Renal cortex interstitium (tissue), 11 donors: ENCODE data around the gene RCOR1. TPM values are rescaled to one million over a fixed set of nuclear protein-coding genes. Genes with fewer than 3 reads are reported as not detected.

ENCODE experiments used
- DNase-seq, 11 donors: peaks; one replicate each; pipeline ENCODE4 v3.0.0-alpha.2; 2013; ENCODE audit warnings: low read depth in 9 of 11, low spot score in 4 of 11; ENCODE audit errors: extremely low read depth in 1 of 11
- polyA plus RNA-seq, 3 donors: library from polyadenylated mRNA; unstranded; fragments of 120-200 nt; gene quantifications; one replicate each; pipeline ENCODE4 v1.2.1, GENCODE V29; 2013; ENCODE audit not compliant: insufficient read length in 3 of 3

The RCOR1 gene
- polyA plus RNA-seq, 3 donors: 35.8 to 43.1 (median 38.0) TPM

- no peak for DNase-seq
Observed at GRCh38 chr14:102775855-102776760, 183.7 kb downstream of the RCOR1 start.

- DNase-seq: peak in 4 of 11 donors; percentile 41 to 55 (median 48)
Observed at GRCh38 chr14:102776761-102777710, 184.6 kb downstream of the RCOR1 start, which contains the start of gene TRAF3. Gene TRAF3 (plus strand): TSS chr14:102777449. CDS start chr14:102870202, 92,753 bp downstream.

- no peak for DNase-seq
Observed at GRCh38 chr14:102777711-102778337, 185.4 kb downstream of the RCOR1 start.

- DNase-seq: no peak
Observed at GRCh38 chr14:102778338-102779083, 186.1 kb downstream of the RCOR1 start.

GRCh38 chr14:102779084-102779462 is 186.6 kb downstream of the RCOR1 start:
- no peak for DNase-seq

GRCh38 chr14:102779574-102780315 is 187.3 kb downstream of the RCOR1 start:
- no peak for DNase-seq

Other genes starting within 250 kb of the RCOR1 start
- 10 to 100 TPM; 31.6 to 41.9 (median 35.6) TPM for gene CINP, start 229.8 kb upstream of the RCOR1 start, polyA plus RNA-seq
- 10 to 100 TPM; 14.7 to 19.6 (median 16.8) TPM for gene TECPR2, start 229.7 kb upstream of the RCOR1 start, polyA plus RNA-seq
- gene ANKRD9, start 82.9 kb upstream of the RCOR1 start, polyA plus RNA-seq: 1 to 10 TPM; 4.7 to 7.5 (median 5.3) TPM
- 10 to 100 TPM; 16.2 to 18.2 (median 16.9) TPM for gene TRAF3, start 184.8 kb downstream of the RCOR1 start, polyA plus RNA-seq